ENCODE measurements around the gene S100B. TPM values are rescaled to one million over a fixed set of nuclear protein-coding genes. Genes with fewer than 3 reads are reported as not detected.

S100B gene
- total RNA-seq, 4 donors from 2014 or later, result 143 to 298 (median 168) TPM

DNA sequence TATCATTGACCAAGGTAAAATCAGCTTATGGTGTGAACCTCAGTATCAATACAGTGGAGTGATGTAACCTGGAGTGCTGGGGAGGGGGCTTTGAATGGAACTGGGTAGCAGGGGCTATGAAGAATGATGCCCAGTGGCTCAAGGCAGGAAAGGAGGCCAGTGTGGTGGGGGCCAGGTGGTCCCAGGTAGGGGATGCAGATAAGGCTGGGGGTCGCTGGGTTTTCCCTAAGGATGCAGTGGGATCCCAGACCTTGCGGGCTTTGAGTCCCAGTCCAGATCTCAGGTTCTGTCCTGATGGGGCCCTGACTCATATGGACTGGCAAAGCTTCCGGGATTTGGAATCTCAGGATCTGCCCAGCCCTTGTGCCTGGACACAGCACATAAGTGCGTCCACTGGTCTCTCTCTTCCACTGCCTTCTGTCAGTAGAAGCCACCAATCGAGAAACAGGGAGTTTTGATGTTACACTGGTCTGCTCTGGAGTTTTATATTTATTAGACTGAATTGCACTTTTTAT lies 52.0 kb downstream of the S100B start:
- TF ChIP-seq, protein P1, sequence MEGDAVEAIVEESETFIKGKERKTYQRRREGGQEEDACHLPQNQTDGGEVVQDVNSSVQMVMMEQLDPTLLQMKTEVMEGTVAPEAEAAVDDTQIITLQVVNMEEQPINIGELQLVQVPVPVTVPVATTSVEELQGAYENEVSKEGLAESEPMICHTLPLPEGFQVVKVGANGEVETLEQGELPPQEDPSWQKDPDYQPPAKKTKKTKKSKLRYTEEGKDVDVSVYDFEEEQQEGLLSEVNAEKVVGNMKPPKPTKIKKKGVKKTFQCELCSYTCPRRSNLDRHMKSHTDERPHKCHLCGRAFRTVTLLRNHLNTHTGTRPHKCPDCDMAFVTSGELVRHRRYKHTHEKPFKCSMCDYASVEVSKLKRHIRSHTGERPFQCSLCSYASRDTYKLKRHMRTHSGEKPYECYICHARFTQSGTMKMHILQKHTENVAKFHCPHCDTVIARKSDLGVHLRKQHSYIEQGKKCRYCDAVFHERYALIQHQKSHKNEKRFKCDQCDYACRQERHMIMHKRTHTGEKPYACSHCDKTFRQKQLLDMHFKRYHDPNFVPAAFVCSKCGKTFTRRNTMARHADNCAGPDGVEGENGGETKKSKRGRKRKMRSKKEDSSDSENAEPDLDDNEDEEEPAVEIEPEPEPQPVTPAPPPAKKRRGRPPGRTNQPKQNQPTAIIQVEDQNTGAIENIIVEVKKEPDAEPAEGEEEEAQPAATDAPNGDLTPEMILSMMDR (IDR thresholded peaks at IDR 0.05; ENCODE audit: low read depth), result no peak

DNA sequence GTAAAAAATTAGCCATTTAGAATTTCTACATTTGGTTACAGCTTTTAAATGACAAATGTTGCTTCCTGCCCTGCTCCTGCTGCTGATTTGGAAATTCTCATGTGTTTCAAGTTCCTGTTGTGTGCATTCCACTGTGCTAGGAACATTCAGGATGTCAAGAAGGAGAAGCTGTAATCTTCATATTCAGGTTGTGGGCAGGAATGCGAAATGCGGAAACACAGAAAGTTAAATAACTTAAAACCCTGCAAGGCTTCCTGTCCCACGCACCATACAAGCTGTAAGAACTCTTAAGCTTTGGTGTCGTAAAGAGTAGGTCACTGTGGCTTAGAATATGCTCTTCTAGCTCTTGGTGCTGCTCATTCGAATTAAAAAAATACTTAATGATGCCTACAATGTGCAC lies 52.6 kb downstream of the S100B start:
- TF ChIP-seq, protein P1 (IDR thresholded peaks at IDR 0.05; ENCODE audit: low read depth), result no peak

GRCh38 chr21:46551636-46552241 lies 53.1 kb downstream of the S100B start:
- TF ChIP-seq, protein P1 (IDR thresholded peaks at IDR 0.05; ENCODE audit: low read depth), result no peak

DNA sequence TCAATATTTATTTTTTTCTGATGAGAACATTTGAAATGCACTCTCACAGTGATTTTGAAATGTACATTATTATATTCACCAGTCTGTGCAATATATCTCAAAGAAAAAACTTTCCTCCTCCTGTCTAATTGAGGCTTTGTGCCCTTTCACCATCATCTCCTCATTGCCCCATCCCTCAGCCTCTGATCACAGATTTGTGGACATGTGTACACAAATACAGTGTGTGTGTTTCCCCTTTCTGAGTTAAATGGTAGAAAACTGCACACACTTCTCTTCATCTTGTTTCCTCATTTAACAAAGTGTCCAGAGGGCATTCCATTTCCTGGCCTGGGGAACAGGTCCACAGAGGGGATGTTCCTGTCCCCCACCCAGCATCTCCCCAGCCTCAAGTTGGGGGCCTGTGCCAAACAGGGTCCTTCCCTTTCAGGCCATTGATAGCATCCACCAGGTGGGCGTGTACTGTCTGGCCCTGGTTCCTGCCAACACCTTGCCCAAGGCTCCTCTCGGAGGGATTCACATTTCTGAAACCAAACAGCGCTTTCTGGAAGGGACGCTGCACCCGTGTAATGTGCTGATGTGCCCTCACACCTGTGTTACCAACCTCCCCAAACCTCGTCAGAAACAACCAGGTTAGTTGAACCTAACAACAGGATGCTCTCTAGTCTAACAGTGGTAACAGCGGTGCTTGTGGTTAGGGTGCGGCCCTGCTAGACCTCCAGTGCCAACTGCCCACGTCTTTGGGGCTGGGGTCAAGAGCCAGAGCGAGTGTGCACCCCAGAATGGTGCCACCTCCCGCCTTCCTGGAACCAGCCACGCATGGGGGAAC lies 54.6 kb downstream of the S100B start:
- TF ChIP-seq, protein P1 (IDR thresholded peaks at IDR 0.05; ENCODE audit: low read depth), result no peak

GRCh38 chr21:46549650-46550049 lies 55.2 kb downstream of the S100B start:
- TF ChIP-seq, protein P1 (IDR thresholded peaks at IDR 0.05; ENCODE audit: low read depth), result no peak

Other genes starting within 250 kb of the S100B start
- 10 to 100 TPM; 29.2 to 54.8 (median 44.4) TPM for gene DIP2A, start 146.2 kb downstream of the S100B start, total RNA-seq
- gene PRMT2, start 30.6 kb upstream of the S100B start, total RNA-seq, result 100 to 1,000 TPM in 1 of 4 donors, 10 to 100 TPM in 3; 68.0 to 136 (median 96.6) TPM

Measured in subcutaneous adipose tissue (tissue), 4 donors.